HepG2 (cell line): ENCODE data around the gene AKR1C2. TPM values are rescaled to one million over a fixed set of nuclear protein-coding genes. Genes with fewer than 3 reads are reported as not detected.

Experiments used
- CC2D1A ChIP-seq: sonication (generic); formaldehyde crosslinking; IDR thresholded peaks from 2 replicates; pipeline ENCODE4 v1.8.1; 2023; ENCODE audit warnings: mild to moderate bottlenecking, missing genetic modification reagents
- CCDC6 ChIP-seq: sonication (generic); formaldehyde crosslinking; IDR thresholded peaks from 2 replicates; pipeline ENCODE4 v1.8.1; 2022; ENCODE audit warnings: mild to moderate bottlenecking, missing genetic modification reagents, moderate library complexity
- GTF3A ChIP-seq: sonication (generic); formaldehyde crosslinking; conservative IDR thresholded peaks from 2 replicates; pipeline ENCODE4 v1.4.0; 2020; ENCODE audit warnings: mild to moderate bottlenecking, missing genetic modification reagents
- HMGXB3 ChIP-seq: sonication (generic); formaldehyde crosslinking; IDR thresholded peaks from 2 replicates; pipeline ENCODE4 v1.4.0; 2020; ENCODE audit warnings: missing genetic modification reagents, borderline replicate concordance
- HNRNPLL ChIP-seq: fragments of 200-400 bp; formaldehyde crosslinking; IDR thresholded peaks from 2 replicates; pipeline ENCODE4 v1.6.1; 2017; ENCODE audit warnings: mild to moderate bottlenecking, low read depth, low read length; ENCODE audit not compliant: poor library complexity, severe bottlenecking
- KLF11 ChIP-seq: IDR thresholded peaks from 2 replicates; pipeline ENCODE4 v1.6.1; 2016; ENCODE audit warnings: missing compliant biosample characterization
- PAF1 ChIP-seq: IDR thresholded peaks from 2 replicates; pipeline ENCODE4 v1.6.1; 2016; ENCODE audit warnings: missing genetic modification reagents, missing compliant biosample characterization
- PHF20 ChIP-seq: sonication (generic); formaldehyde crosslinking; IDR thresholded peaks from 2 replicates; pipeline ENCODE4 v1.5.0; 2020; ENCODE audit warnings: mild to moderate bottlenecking, missing genetic modification reagents
- PRMT3 ChIP-seq: sonication (generic); formaldehyde crosslinking; IDR thresholded peaks from 2 replicates; pipeline ENCODE4 v1.8.1; 2022; ENCODE audit warnings: low read depth, mild to moderate bottlenecking, moderate library complexity, missing genetic modification reagents, borderline replicate concordance
- RAD21 ChIP-seq: fragments of 450-650 bp; formaldehyde crosslinking; IDR thresholded peaks from 2 replicates; pipeline ENCODE4 v1.5.0; 2020; ENCODE audit warnings: mild to moderate bottlenecking
- TBX3 ChIP-seq: fragments of 450-650 bp; IDR thresholded peaks from 2 replicates; pipeline ENCODE4 v1.6.1; 2017; ENCODE audit warnings: antibody characterized with exemption, mild to moderate bottlenecking, inconsistent platforms, borderline replicate concordance
- ZNF362 ChIP-seq: sonication (generic); formaldehyde crosslinking; IDR thresholded peaks from 2 replicates; pipeline ENCODE4 v1.4.0; 2020; ENCODE audit warnings: missing genetic modification reagents, mild to moderate bottlenecking, borderline replicate concordance
- ZNF569 ChIP-seq: sonication (generic); formaldehyde crosslinking; IDR thresholded peaks from 2 replicates; pipeline ENCODE4 v1.5.0; 2020; ENCODE audit warnings: mild to moderate bottlenecking, missing genetic modification reagents, moderate library complexity, borderline replicate concordance
- polyA plus RNA-seq, 8 experiments: library from polyadenylated mRNA; depleted of rRNA in 3 of 8; stranded (reverse) in 7 of 8; unstranded in 1 of 8; fragments of >200 nt; fragmentation: Illumina TruSeq in 4 of 8; extraction: Trizol in 4 of 8; gene quantifications; 2 replicates each; pipeline versions ENCODE4 v1.2.1 to v1.2.3, GENCODE V29; 2011 to 2016; ENCODE audit warnings: low read depth in 4 of 8, missing spikeins in 1 of 8, mixed read lengths in 1 of 8; ENCODE audit not compliant: insufficient read depth in 1 of 8
- total RNA-seq, 5 experiments: library from RNA; depleted of rRNA; stranded (reverse); fragments of >200 nt; fragmentation: Illumina TruSeq; extraction: Trizol; gene quantifications; 2 replicates each; pipeline ENCODE4 v1.2.3, GENCODE V29; 2016; ENCODE audit warnings: low read depth in 1 of 5
- TF ChIP-seq, protein P1 (sequence below): sonication (generic); formaldehyde crosslinking; IDR thresholded peaks from 2 replicates; pipeline ENCODE4 v1.8.1; 2022; ENCODE audit warnings: low read depth, mild to moderate bottlenecking, missing genetic modification reagents
- TF ChIP-seq, protein P2 (sequence below): sonication (generic); formaldehyde crosslinking; conservative IDR thresholded peaks from 2 replicates; pipeline ENCODE4 v1.4.0; 2020; ENCODE audit warnings: missing genetic modification reagents
- TF ChIP-seq, protein P3 (sequence below): sonication (generic); formaldehyde crosslinking; IDR thresholded peaks from 2 replicates; pipeline ENCODE4 v1.8.1; 2023; ENCODE audit warnings: mild to moderate bottlenecking, missing genetic modification reagents

AKR1C2 gene
- total and polyA plus RNA-seq, 2 of the 13 experiments (the other 11 are each of a cell fraction or from before 2014, with no cell fraction given), result 140 to 900 TPM

- TF ChIP-seq, protein P1, sequence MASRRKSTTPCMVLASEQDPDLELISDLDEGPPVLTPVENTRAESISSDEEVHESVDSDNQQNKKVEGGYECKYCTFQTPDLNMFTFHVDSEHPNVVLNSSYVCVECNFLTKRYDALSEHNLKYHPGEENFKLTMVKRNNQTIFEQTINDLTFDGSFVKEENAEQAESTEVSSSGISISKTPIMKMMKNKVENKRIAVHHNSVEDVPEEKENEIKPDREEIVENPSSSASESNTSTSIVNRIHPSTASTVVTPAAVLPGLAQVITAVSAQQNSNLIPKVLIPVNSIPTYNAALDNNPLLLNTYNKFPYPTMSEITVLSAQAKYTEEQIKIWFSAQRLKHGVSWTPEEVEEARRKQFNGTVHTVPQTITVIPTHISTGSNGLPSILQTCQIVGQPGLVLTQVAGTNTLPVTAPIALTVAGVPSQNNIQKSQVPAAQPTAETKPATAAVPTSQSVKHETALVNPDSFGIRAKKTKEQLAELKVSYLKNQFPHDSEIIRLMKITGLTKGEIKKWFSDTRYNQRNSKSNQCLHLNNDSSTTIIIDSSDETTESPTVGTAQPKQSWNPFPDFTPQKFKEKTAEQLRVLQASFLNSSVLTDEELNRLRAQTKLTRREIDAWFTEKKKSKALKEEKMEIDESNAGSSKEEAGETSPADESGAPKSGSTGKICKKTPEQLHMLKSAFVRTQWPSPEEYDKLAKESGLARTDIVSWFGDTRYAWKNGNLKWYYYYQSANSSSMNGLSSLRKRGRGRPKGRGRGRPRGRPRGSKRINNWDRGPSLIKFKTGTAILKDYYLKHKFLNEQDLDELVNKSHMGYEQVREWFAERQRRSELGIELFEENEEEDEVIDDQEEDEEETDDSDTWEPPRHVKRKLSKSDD (CRISPR knock-in tag), result no peak
- peak; percentile 65; the same call in 1 of the 2 replicates for TF ChIP-seq KLF11 (CRISPR knock-in tag)
- TF ChIP-seq ZNF362 (CRISPR knock-in tag), result peak; percentile 77
- no peak for TF ChIP-seq CC2D1A (CRISPR knock-in tag)
- TF ChIP-seq, protein P2, sequence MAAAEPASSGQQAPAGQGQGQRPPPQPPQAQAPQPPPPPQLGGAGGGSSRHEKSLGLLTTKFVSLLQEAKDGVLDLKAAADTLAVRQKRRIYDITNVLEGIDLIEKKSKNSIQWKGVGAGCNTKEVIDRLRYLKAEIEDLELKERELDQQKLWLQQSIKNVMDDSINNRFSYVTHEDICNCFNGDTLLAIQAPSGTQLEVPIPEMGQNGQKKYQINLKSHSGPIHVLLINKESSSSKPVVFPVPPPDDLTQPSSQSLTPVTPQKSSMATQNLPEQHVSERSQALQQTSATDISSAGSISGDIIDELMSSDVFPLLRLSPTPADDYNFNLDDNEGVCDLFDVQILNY (CRISPR knock-in tag), result no peak
- no peak for TF ChIP-seq RAD21 (CRISPR knock-in tag)
- TF ChIP-seq HNRNPLL, result no peak
- no peak for TF ChIP-seq PRMT3 (CRISPR knock-in tag)
- no peak for TF ChIP-seq PHF20 (CRISPR knock-in tag)
- TF ChIP-seq PAF1, result no peak
- TF ChIP-seq HMGXB3, result no peak
- no peak for TF ChIP-seq ZNF569 (CRISPR knock-in tag)
- TF ChIP-seq TBX3, result peak; percentile 94
- TF ChIP-seq CCDC6 (CRISPR knock-in tag), result no peak
- no peak for TF ChIP-seq GTF3A (CRISPR knock-in tag)
- TF ChIP-seq, protein P3, sequence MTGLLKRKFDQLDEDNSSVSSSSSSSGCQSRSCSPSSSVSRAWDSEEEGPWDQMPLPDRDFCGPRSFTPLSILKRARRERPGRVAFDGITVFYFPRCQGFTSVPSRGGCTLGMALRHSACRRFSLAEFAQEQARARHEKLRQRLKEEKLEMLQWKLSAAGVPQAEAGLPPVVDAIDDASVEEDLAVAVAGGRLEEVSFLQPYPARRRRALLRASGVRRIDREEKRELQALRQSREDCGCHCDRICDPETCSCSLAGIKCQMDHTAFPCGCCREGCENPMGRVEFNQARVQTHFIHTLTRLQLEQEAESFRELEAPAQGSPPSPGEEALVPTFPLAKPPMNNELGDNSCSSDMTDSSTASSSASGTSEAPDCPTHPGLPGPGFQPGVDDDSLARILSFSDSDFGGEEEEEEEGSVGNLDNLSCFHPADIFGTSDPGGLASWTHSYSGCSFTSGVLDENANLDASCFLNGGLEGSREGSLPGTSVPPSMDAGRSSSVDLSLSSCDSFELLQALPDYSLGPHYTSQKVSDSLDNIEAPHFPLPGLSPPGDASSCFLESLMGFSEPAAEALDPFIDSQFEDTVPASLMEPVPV (CRISPR knock-in tag), result no peak
Observed at GRCh38 chr10:4947635-4948596, 55.7 kb downstream of the AKR1C2 start (continued).
